GM20000 (cell line): Measurements from ENCODE around the gene C1QBP.
"Not testable (repeated sequence)": the region's sequence is repeated elsewhere in the genome, so short reads cannot be mapped to it uniquely, and the experiment has no call there.

Experiments used
- DNase-seq: peaks from one replicate; pipeline ENCODE4 v3.0.0; 2012; ENCODE audit warnings: low spot score
- TF ChIP-seq, protein P1 (sequence below): IDR thresholded peaks from 2 replicates; pipeline ENCODE4 v1.5.1; 2012; ENCODE audit warnings: mild to moderate bottlenecking, control low read depth; ENCODE audit errors: extremely low read depth, missing control alignments

The C1QBP gene

DNA sequence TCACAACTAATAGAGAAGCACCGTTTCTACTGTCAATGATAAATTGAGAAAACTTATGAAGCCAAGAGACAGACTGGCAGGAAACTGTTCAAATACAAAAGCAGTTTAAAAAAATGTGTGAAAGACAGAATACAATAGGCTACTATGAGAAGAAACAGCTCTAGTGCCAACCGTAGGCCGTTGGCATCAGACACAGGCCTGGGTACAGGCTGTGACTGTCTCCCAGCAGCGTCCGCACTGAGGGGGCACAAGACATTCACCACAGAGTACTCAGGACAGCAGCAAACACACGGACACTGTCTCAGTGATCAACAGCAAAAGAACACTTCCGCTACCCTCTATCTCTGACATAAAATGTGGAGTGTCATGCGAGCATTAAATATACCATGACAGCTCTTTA lies 7.8 kb upstream of the C1QBP start:
- no peak for DNase-seq
- TF ChIP-seq, protein P1, sequence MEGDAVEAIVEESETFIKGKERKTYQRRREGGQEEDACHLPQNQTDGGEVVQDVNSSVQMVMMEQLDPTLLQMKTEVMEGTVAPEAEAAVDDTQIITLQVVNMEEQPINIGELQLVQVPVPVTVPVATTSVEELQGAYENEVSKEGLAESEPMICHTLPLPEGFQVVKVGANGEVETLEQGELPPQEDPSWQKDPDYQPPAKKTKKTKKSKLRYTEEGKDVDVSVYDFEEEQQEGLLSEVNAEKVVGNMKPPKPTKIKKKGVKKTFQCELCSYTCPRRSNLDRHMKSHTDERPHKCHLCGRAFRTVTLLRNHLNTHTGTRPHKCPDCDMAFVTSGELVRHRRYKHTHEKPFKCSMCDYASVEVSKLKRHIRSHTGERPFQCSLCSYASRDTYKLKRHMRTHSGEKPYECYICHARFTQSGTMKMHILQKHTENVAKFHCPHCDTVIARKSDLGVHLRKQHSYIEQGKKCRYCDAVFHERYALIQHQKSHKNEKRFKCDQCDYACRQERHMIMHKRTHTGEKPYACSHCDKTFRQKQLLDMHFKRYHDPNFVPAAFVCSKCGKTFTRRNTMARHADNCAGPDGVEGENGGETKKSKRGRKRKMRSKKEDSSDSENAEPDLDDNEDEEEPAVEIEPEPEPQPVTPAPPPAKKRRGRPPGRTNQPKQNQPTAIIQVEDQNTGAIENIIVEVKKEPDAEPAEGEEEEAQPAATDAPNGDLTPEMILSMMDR, result no peak

DNA sequence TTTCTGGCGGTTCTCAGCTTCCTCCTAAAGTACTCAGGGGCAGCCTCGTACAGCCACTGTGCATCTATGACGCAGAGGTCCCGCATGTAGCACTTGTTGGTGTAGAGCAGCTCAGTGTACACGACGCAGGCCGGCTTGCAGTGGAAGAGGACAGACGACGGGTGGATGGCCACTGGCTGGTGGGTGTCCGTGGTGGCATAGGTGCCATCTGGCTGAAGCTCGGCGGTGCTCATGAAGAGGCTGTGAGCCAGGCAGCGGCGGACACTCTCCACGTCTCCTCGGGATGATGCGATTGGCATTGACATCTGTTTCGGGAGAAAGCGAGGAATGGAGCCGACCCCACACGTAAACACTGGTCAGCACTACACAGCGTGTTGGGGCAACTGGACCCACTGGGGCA lies 5.3 kb upstream of the C1QBP start:
- TF ChIP-seq, protein P1, result no peak
- DNase-seq, result no peak

DNA sequence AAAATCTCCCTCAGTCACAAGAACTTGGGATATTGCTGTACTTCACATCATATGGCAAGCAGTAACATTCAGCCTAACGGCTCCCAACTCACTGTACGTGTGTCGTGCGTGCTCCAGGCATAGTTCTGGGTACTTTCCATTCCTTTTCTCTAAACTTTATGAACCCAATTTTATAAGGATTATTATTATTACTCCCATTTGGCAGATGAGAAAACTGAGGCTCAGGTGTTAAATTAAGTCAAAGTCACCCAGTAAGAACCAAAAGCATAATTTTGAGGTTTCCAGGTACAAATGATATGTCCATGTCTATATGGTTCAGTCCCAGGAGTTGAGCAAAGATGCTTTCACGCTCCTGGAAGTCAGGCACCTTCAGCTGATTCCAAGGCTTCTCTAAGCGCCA lies 4.8 kb upstream of the C1QBP start:
- no peak for DNase-seq
- TF ChIP-seq, protein P1, result no peak

DNA sequence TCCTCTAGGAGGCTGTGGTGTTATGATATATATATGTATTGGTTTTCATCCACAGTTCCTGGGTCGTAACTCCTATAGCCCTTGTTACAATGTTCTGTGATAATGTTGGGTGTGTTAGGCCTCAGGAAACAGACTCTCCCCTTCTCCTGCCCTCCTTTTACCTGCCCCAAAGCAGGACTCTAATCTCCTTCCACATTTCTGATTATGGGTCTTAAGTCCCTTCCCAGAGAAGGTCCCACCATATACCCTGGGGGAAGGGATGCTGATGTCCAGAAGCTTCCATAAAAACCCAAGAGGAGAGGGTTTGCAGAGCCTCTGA lies 450 bp upstream of the C1QBP start:
- TF ChIP-seq, protein P1, result no peak
- no peak for DNase-seq

DNA sequence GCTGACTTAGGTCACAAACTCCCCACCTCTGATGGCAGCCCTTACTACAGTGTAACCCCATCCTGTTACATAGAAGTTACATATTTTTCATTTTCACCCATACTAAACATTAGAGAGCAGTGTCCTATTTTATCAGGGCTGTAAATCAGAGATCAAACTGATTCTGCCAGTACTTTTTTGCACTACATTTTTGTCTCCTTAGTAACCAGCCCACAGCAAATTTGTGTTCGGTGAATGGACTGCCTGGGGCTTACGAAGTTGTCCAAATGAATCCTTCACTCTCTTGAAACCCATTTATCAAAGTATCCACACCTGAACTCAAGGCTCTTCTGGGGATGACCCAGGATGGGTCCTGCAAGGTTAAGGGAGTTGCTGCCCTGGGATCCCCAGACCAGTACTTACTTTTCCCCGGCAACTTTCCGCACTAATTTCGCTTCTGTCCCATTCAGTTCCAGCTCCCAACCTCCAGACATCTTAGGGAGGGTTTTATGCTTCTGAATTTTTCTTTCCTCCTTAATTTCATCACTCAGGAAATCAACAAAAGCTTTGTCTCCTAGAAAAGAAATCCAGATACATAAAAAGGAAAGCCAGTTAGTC lies 1.1 kb downstream of the C1QBP start:
- no peak for DNase-seq
- TF ChIP-seq, protein P1, result no peak

DNA sequence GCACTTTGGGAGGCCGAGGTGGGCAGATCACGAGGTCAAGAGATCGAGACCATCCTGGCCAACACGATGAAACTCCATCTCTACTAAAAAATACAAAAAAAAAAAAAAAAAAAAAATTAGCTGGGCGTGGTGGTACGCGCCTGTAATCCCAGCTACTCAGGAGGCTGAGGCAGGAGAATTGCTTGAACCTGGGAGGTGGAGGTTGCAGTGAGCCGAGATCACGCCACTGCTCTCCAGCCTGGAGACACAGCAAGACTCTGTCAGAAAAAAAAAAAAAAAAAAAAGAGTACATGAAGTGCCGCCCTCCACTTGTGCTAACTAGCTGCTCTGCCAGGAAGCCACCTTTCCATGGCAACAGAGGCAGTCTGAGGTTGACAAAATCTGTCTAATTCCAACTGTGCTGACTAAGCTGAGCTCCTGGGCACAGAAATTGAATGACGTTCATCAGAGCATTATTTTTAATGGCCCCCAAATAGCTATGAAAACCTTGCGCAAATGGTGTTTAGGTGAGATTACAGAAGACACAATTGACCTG lies 3.1 kb downstream of the C1QBP start:
- DNase-seq, result not testable (repeated sequence)

DNA sequence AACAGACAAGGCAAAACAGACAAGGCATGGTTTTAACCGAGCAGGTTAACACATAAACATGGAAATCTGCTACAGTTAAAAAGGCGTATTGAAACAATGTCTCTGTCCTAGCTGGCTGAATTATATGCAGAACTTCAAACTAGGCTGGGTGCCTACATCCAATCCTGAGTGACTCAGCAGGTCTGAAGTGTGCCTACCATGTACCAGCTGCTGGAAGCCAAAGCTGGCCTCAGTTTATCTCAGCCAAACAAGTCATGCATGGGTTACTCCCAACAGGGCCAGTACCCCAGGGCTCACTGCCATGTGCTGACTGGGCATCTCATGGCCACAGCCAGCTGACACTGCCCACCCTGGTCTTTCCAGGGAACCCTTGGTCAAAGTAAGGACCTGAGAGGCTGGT lies 4.0 kb downstream of the C1QBP start:
- TF ChIP-seq, protein P1, result no peak
- no peak for DNase-seq

DNA sequence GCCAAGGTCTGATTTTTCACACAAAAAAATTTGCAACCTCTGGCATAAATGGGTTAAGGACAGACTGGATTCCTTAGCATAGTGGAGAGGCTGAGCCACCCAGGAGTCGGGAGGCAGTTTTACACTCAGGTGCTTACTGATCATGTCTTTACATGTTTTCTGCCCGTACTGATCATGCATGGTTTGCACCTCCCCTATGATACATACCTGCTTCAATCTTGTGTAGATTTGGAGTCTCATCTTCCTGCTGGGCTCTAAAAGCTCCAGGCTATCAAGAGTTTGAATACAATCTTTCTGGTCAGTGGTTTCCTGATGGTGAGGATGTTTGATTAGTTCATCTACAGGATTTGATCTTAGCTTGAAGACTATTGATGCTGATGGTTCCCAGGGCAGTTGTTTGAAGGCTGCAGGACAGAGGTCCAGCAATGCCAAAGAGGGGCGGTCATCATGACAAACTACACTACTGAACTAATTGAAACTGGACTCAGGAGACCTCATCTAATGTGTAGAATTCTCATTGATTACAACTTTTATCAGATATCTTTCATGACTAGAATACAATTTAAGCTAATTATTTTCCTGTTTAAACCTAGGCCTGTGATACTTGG lies 6.9 kb downstream of the C1QBP start:
- DNase-seq, result no peak
- TF ChIP-seq, protein P1, result no peak

DNA sequence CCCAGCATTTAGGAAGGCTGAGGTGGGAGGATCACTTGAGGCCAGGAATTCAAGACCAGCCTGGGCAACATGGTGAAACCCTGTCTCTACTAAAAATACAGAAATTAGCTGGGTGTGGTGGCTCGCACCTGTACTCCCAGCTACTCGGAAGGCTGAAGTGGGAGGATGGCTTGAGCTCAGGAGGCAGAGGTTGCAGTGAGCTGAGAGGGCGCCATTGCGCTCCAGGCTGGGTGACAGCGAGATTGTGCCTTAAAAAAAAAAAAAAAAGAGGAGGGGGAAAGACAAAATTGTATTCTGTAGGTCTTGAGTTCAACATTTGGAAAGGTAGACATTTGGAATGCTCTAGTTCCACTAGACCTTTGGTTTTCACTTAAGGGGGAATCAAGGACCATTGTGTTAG lies 7.7 kb downstream of the C1QBP start:
- DNase-seq, result not testable (repeated sequence)
